Endothelial cell of umbilical vein (primary cell): ENCODE results near the gene AK5. TPM values are rescaled to one million over a fixed set of nuclear protein-coding genes. Genes with fewer than 3 reads are reported as not detected.

ENCODE experiments used
- BruUV-seq: library from RNA; stranded (reverse); fragments of 400-500 nt; replicated peaks from 2 replicates; lab custom pipeline; 2021; lab: Mats Ljungman, UMichigan
- CTCF ChIA-PET: fragments of 300-600, 350-600 bp; sonication (Branson Sonifier 250); formaldehyde crosslinking; loops from one replicate; lab custom pipeline; 2021; ENCODE audit warnings: antibody characterized with exemption, inconsistent platforms; lab: Charles Lee
- POLR2A ChIA-PET: fragments of 300-600, 350-600 bp; sonication (Branson Sonifier 250); formaldehyde crosslinking; loops from one replicate; lab custom pipeline; 2021; ENCODE audit warnings: antibody characterized with exemption, inconsistent platforms; lab: Charles Lee
- DNase-seq: peaks from one replicate; pipeline ENCODE4 v3.0.0-alpha.2; 2011; ENCODE audit warnings: low read depth, low spot score
- FAIRE-seq: peaks from 2 replicates; lab custom pipeline; 2011; peaks lifted over from hg19 to GRCh38; lab: Jason Lieb, UNC
- H2AFZ ChIP-seq: 2 replicates; pipeline ENCODE4 v1.6.0; 2012; ENCODE audit warnings: low read depth, low read length, control low read depth, inconsistent platforms
- H3K27ac ChIP-seq: 2 replicates; pipeline ENCODE4 v1.5.1; 2011; ENCODE audit warnings: low read depth, mild to moderate bottlenecking, control low read depth, low read length, moderate library complexity; ENCODE audit not compliant: insufficient read depth
- H3K27me3 ChIP-seq, 2 experiments: 2 replicates each; pipeline versions ENCODE4 v1.6.0 to v1.6.1; 2011; ENCODE audit warnings: low read length in 2 of 2, mixed read lengths in 1 of 2; ENCODE audit not compliant: control insufficient read depth in 2 of 2, insufficient read depth in 2 of 2
- H3K36me3 ChIP-seq, 2 experiments: 2 replicates in 1 of 2; 3 replicates in 1 of 2; pipeline ENCODE4 v1.5.1; 2011; ENCODE audit warnings: low read length in 2 of 2, mild to moderate bottlenecking in 1 of 2, moderate library complexity in 1 of 2; ENCODE audit not compliant: control insufficient read depth in 2 of 2, insufficient read depth in 2 of 2; ENCODE audit errors: extremely low read depth in 1 of 2
- H3K4me1 ChIP-seq: 3 replicates; pipeline ENCODE4 v1.5.1; 2011; ENCODE audit warnings: mild to moderate bottlenecking, low read length; ENCODE audit not compliant: control insufficient read depth, insufficient read depth; ENCODE audit errors: extremely low read depth
- H3K4me2 ChIP-seq: 2 replicates; pipeline ENCODE4 v1.6.1; 2011; ENCODE audit warnings: low read length, control low read depth, mixed read lengths; ENCODE audit not compliant: insufficient read depth
- H3K4me3 ChIP-seq, 3 experiments: fragments of 200-600 bp in 1 of 3; sonication (generic), shearing (Covaris generic) in 1 of 3; replicated peaks in 1 of 3; 2 replicates each; pipeline ENCODE4 v1.5.1; 2011 to 2016; ENCODE audit warnings: control low read depth in 3 of 3, low read length in 3 of 3, mild to moderate bottlenecking in 2 of 3, inconsistent platforms in 1 of 3, low read depth in 1 of 3, moderate library complexity in 1 of 3; ENCODE audit not compliant: insufficient read depth in 1 of 3
- H3K79me2 ChIP-seq: 2 replicates; pipeline ENCODE4 v1.6.0; 2012; ENCODE audit warnings: low read length, inconsistent platforms; ENCODE audit not compliant: control insufficient read depth, insufficient read depth
- H3K9ac ChIP-seq: replicated peaks from 2 replicates; pipeline ENCODE3; 2011; ENCODE audit warnings: low read length, control low read depth; ENCODE audit not compliant: insufficient read depth; ENCODE audit errors: extremely low read depth
- H3K9me1 ChIP-seq: replicated peaks from 3 replicates; pipeline ENCODE4 v1.6.0; 2011; ENCODE audit warnings: mild to moderate bottlenecking, low read length; ENCODE audit not compliant: control insufficient read depth, insufficient read depth; ENCODE audit errors: extremely low read depth
- H3K9me3 ChIP-seq: replicated peaks from 2 replicates; pipeline ENCODE4 v1.5.1; 2012; ENCODE audit warnings: low read length, inconsistent platforms; ENCODE audit not compliant: control insufficient read depth, insufficient read depth
- H4K20me1 ChIP-seq: replicated peaks from 2 replicates; pipeline ENCODE3; 2011; ENCODE audit warnings: mild to moderate bottlenecking, low read length; ENCODE audit not compliant: control insufficient read depth, insufficient read depth; ENCODE audit errors: extremely low read depth
- EZH2 ChIP-seq: IDR thresholded peaks from 2 replicates; pipeline ENCODE4 v1.6.1; 2012; ENCODE audit warnings: borderline replicate concordance, low read depth, mild to moderate bottlenecking, moderate library complexity, low read length, inconsistent platforms; ENCODE audit not compliant: severe bottlenecking
- FOS ChIP-seq: IDR thresholded peaks from 2 replicates; pipeline ENCODE4 v1.6.1; 2011; ENCODE audit warnings: mild to moderate bottlenecking, low read length, moderate library complexity, borderline replicate concordance; ENCODE audit not compliant: insufficient read depth
- GATA2 ChIP-seq: IDR thresholded peaks from 2 replicates; pipeline ENCODE4 v1.7.0; 2011; ENCODE audit warnings: low read depth, mild to moderate bottlenecking, moderate library complexity, mixed read lengths, low read length; ENCODE audit not compliant: insufficient read length, insufficient read depth
- JUN ChIP-seq: IDR thresholded peaks from 2 replicates; pipeline ENCODE4 v1.6.1; 2011; ENCODE audit warnings: borderline replicate concordance, low read depth; ENCODE audit not compliant: insufficient read length, insufficient read depth
- MYC ChIP-seq: IDR thresholded peaks from one replicate; pipeline ENCODE4 v1.6.1; 2011; ENCODE audit warnings: mild to moderate bottlenecking, low read depth, low read length
- POLR2A ChIP-seq: IDR thresholded peaks from 2 replicates; pipeline ENCODE4 v1.6.1; 2012; ENCODE audit warnings: low read depth, mild to moderate bottlenecking, control low read depth, low read length
- POLR2AphosphoS5 ChIP-seq: IDR thresholded peaks from 2 replicates; pipeline ENCODE4 v1.6.1; 2012; ENCODE audit warnings: low read depth, mild to moderate bottlenecking, control low read depth, low read length, moderate library complexity; ENCODE audit not compliant: insufficient read depth
- dilution Hi-C: fragments of 300-500 bp; cut with MboI; formaldehyde crosslinking; loops from one replicate; pipeline ENCODE4 v1.15.0; 2019; ENCODE audit warnings: low sequenced_read_pairs; ENCODE audit not compliant: extremely low pct_ligation_motif_present
- intact Hi-C: fragments of 100-400 bp; cut with micrococcal nuclease; formaldehyde crosslinking; loops from one replicate; pipeline ENCODE4 v1.10.0; 2022
- polyA plus RNA-seq, 4 experiments: library from polyadenylated mRNA; depleted of rRNA in 3 of 4; stranded (reverse) in 3 of 4; unstranded in 1 of 4; fragments of >200 nt; gene quantifications; 2 replicates each; pipeline versions ENCODE4 v1.2.1 to v1.2.3, GENCODE V29; 2011 to 2012; ENCODE audit warnings: missing spikeins in 1 of 4
- total RNA-seq: library from RNA; stranded (reverse); gene quantifications from 2 replicates; pipeline ENCODE4 v1.2.3, GENCODE V29; 2021
- TF ChIP-seq, protein P1 (sequence below), 2 donors: IDR thresholded peaks; 1 replicate in 1 of 2; 2 replicates in 1 of 2; pipeline ENCODE4 v1.5.1; 2011; ENCODE audit warnings: low read length in 2 of 2, mild to moderate bottlenecking in 2 of 2, moderate library complexity in 2 of 2, control low read depth in 1 of 2, inconsistent platforms in 1 of 2, low read depth in 1 of 2; ENCODE audit not compliant: insufficient read depth in 1 of 2; ENCODE audit errors: extremely low read depth in 1 of 2
- TF ChIP-seq, protein P2 (sequence below): IDR thresholded peaks from 2 replicates; pipeline ENCODE4 v1.6.1; 2011; ENCODE audit not compliant: insufficient read depth, insufficient read length

AK5 gene
- total and polyA plus RNA-seq, 2 donors (not counting 3 experiments of a cell fraction or from before 2014, with no cell fraction given), result 5.0 to 7.5 TPM

DNA sequence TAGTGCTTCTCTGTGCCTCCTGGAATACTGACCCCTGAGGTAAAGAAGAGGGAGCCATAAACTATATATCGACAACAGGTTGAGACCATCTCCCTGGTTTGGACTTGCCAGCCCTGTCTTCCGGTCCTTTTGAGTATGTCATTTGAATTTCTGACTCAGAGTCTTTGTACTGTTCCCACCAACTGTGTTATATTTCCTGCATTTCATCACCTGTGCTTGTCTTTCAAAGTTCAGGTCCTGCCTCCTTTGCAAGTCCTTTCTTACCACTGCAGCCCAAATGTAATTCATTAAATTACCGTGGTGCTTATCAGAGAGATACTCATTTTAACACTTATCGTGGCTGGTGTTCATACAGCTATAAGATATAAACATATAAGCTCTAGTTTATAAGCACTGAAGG is 10.7 kb downstream of the AK5 start:
- Histone ChIP-seq H2AFZ (no peak overlapping the region), H3K79me2 (no peaks in the 10 kb centered on the region), H4K20me1 (no peaks in the 10 kb centered on the region), H3K27ac (no peak overlapping the region), H3K9me1 (no peaks in the 10 kb centered on the region), H3K4me2 (no peak overlapping the region), H3K4me1 (peaks cover 3% of the 10 kb centered on the region), H3K9me3 (no peaks in the 10 kb centered on the region), H3K27me3 (no peaks in the 10 kb centered on the region), H3K4me3 (no peak overlapping the region), H3K36me3 (no peaks in the 10 kb centered on the region), H3K9ac (no peak overlapping the region)
- intact Hi-C loops (no loop called here), dilution Hi-C loops (no loop called here)
- no peak for TF ChIP-seq POLR2AphosphoS5
- TF ChIP-seq MYC, result no peak
- TF ChIP-seq GATA2, result no peak
- TF ChIP-seq, protein P1, sequence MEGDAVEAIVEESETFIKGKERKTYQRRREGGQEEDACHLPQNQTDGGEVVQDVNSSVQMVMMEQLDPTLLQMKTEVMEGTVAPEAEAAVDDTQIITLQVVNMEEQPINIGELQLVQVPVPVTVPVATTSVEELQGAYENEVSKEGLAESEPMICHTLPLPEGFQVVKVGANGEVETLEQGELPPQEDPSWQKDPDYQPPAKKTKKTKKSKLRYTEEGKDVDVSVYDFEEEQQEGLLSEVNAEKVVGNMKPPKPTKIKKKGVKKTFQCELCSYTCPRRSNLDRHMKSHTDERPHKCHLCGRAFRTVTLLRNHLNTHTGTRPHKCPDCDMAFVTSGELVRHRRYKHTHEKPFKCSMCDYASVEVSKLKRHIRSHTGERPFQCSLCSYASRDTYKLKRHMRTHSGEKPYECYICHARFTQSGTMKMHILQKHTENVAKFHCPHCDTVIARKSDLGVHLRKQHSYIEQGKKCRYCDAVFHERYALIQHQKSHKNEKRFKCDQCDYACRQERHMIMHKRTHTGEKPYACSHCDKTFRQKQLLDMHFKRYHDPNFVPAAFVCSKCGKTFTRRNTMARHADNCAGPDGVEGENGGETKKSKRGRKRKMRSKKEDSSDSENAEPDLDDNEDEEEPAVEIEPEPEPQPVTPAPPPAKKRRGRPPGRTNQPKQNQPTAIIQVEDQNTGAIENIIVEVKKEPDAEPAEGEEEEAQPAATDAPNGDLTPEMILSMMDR (IDR thresholded peaks at IDR 0.05; ENCODE audit: extremely low read depth in 1 of 2, insufficient read depth in 1 of 2, low read depth in 1 of 2, low read length in 2 of 2), result no peak
- no peak for TF ChIP-seq POLR2A
- TF ChIP-seq EZH2, result no peak
- TF ChIP-seq, protein P2, sequence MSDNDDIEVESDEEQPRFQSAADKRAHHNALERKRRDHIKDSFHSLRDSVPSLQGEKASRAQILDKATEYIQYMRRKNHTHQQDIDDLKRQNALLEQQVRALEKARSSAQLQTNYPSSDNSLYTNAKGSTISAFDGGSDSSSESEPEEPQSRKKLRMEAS, result no peak
- TF ChIP-seq JUN, result no peak
- TF ChIP-seq FOS, result no peak
- ChIA-PET POLR2A (no interaction called here), CTCF (no interaction called here)
- DNase-seq, result no peak
- no TSS peak for BruUV-seq
- FAIRE-seq, result no peak
